ENCODE data around the gene TP53BP1.

The TP53BP1 gene

GRCh38 chr15:43521419-43521818, 28.5 kb upstream of the TP53BP1 start:
- H3K27ac ChIP-seq = no peak overlapping the region
- DNase-seq (ENCODE audit: low spot score) = no peak
- TF ChIP-seq CTCF (conservative IDR thresholded peaks at IDR 0.05; ENCODE audit: low read depth) = no peak
- ChIA-PET POLR2A (ENCODE audit: low non-redundant PET) (no interaction called here), CTCF (no interaction called here)

GRCh38 chr15:43520138-43520537, 27.2 kb upstream of the TP53BP1 start:
- no peak for TF ChIP-seq CTCF (conservative IDR thresholded peaks at IDR 0.05; ENCODE audit: low read depth)
- CTCF ChIA-PET = no interaction called here
- no peak overlapping the region for H3K27ac ChIP-seq
- POLR2A ChIA-PET (ENCODE audit: low non-redundant PET) = no interaction called here
- no peak for DNase-seq (ENCODE audit: low spot score)

GRCh38 chr15:43519196-43519595, 26.2 kb upstream of the TP53BP1 start:
- DNase-seq (ENCODE audit: low spot score) = no peak
- no peak overlapping the region for H3K27ac ChIP-seq
- POLR2A ChIA-PET (ENCODE audit: low non-redundant PET) = no interaction called here
- CTCF ChIA-PET = no interaction called here
- no peak for TF ChIP-seq CTCF (conservative IDR thresholded peaks at IDR 0.05; ENCODE audit: low read depth)

- CTCF ChIA-PET = interaction anchor here (1.1 kb wide), 1 partner anchor 16 kb away, joined by 3 read pairs; no protein-coding TSS in a partner anchor
- POLR2A ChIA-PET (ENCODE audit: low non-redundant PET) = no interaction called here
- TF ChIP-seq CTCF (conservative IDR thresholded peaks at IDR 0.05; ENCODE audit: low read depth) = no peak
- H3K27ac ChIP-seq = no peak overlapping the region
- no peak for DNase-seq (ENCODE audit: low spot score)
Measured at GRCh38 chr15:43518197-43518761, 25.3 kb upstream of the TP53BP1 start.

GRCh38 chr15:43517354-43518196, 24.6 kb upstream of the TP53BP1 start, which contains the start of gene MAP1A:
Gene MAP1A, plus strand, starts transcription at chr15:43517608. Its CDS starts 3,866 bp downstream, at chr15:43521474.
- CTCF ChIA-PET = interaction anchor here (1.1 kb wide), 1 partner anchor 16 kb away, joined by 3 read pairs; no protein-coding TSS in a partner anchor
- DNase-seq (ENCODE audit: low spot score) = no peak
- no peak within 1 kb of the TSS for H3K27ac ChIP-seq
- no peak for TF ChIP-seq CTCF (conservative IDR thresholded peaks at IDR 0.05; ENCODE audit: low read depth)
- POLR2A ChIA-PET (ENCODE audit: low non-redundant PET) = no interaction called here

GRCh38 chr15:43516801-43517353, 23.9 kb upstream of the TP53BP1 start:
- POLR2A ChIA-PET (ENCODE audit: low non-redundant PET) = no interaction called here
- no peak for DNase-seq (ENCODE audit: low spot score)
- TF ChIP-seq CTCF (conservative IDR thresholded peaks at IDR 0.05; ENCODE audit: low read depth) = no peak
- no peak overlapping the region for H3K27ac ChIP-seq
- CTCF ChIA-PET = interaction anchor here (1.1 kb wide), 1 partner anchor 67 kb away, joined by 3 read pairs; no protein-coding TSS in a partner anchor
